ENCODE measurements around the gene POLR2L. TPM values are rescaled to one million over a fixed set of nuclear protein-coding genes. Genes with fewer than 3 reads are reported as not detected.
A peak's percentile ranks its signal among the peaks of the same experiment; 100 is the strongest.

Gene POLR2L
- polyA plus RNA-seq, 1 of the 3 experiments (the other 2 are of a cell fraction): 540 TPM

- H3K9ac ChIP-seq: peak overlapping the region; percentile 83
- H4K20me1 ChIP-seq (ENCODE audit: insufficient read depth): peaks cover 28% of the 10 kb centered on the region
- ChIA-PET POLR2A (interaction anchor here (1.9 to 2.7 kb wide), 4 partner anchors 12 to 22 kb away, joined by 6 to 34 read pairs (median 11); partner anchors contain the start of genes CD151, POLR2L, RPLP2 and TSPAN4), CTCF (interaction anchor here (1.1 to 1.4 kb wide), 2 partner anchors 10 to 13 kb away, joined by 4 read pairs; no protein-coding TSS in a partner anchor)
- peaks cover 14 to 26% of the 10 kb centered on the region in 2 experiments; a peak in 3 of 4 replicates for H3K4me1 ChIP-seq (ENCODE audit: control insufficient read depth in 1 of 2, insufficient read depth in 2 of 2, low read depth in 1 of 2, low read length in 1 of 2)
- no peaks in the 10 kb centered on the region for H3K9me2 ChIP-seq
- H2AFZ ChIP-seq (ENCODE audit: low read depth): no peak overlapping the region
- H3K36me3 ChIP-seq (replicated peaks in 1 of 2; ENCODE audit: control insufficient read depth in 1 of 2, insufficient read depth in 2 of 2, low read length in 1 of 2): peaks cover 0 to 21% of the 10 kb centered on the region in 2 experiments
- H3K27ac ChIP-seq (ENCODE audit: low read depth in 2 of 2, low read length in 1 of 2): peak overlapping the region in 1 of 2 experiments; percentile 73; a peak in 3 of 4 replicates
- no peaks in the 10 kb centered on the region for H3K27me3 ChIP-seq (ENCODE audit: insufficient read depth)
- DNase-seq: no peak
- peaks cover 26% of the 10 kb centered on the region for H3K79me2 ChIP-seq (ENCODE audit: insufficient read depth)
- no peaks in the 10 kb centered on the region for H3K9me3 ChIP-seq
- H3K4me3 ChIP-seq (ENCODE audit: low read depth in 2 of 2, low read length in 1 of 2): peak overlapping the region; percentile 71 to 79
- H3K4me2 ChIP-seq: peak overlapping the region; percentile 98
- H3F3A ChIP-seq (replicated peaks; ENCODE audit: insufficient read depth): peaks cover 7% of the 10 kb centered on the region
- WGBS (ENCODE audit: low lambda C conversion rate): 41% methylated on average over 6 of the region's 11 CpGs
- TF ChIP-seq RAD21 (IDR thresholded peaks at IDR 0.05; ENCODE audit: low read length) (no peak), RXRA (IDR thresholded peaks at IDR 0.05; ENCODE audit: borderline replicate concordance, low read depth) (peak; percentile 34; the same call in 1 of the 2 replicates), GABPA (IDR thresholded peaks at IDR 0.05; ENCODE audit: low read depth) (no peak), IRF3 (IDR thresholded peaks at IDR 0.05; ENCODE audit: low read depth, low read length) (no peak), SIN3A (IDR thresholded peaks at IDR 0.05; ENCODE audit: borderline replicate concordance, low read depth, low read length) (0 out of 2 replicates have a peak, but pooled peaks have one; percentile 10), EZH2phosphoT487 (IDR thresholded peaks at IDR 0.05; ENCODE audit: borderline replicate concordance, low read depth) (no peak), FOXJ3 (CRISPR knock-in tag; IDR thresholded peaks at IDR 0.05) (no peak), POLR2AphosphoS5 (IDR thresholded peaks at IDR 0.05; ENCODE audit: low read depth, low read length) (no peak), MXI1 (IDR thresholded peaks at IDR 0.05; ENCODE audit: low read depth, low read length) (no peak), TCF12 (IDR thresholded peaks at IDR 0.05) (peak; percentile 71; the same call in 1 of the 2 replicates), MEF2A (IDR thresholded peaks at IDR 0.05; ENCODE audit: borderline replicate concordance, low read depth) (no peak), MAX (IDR thresholded peaks at IDR 0.05; ENCODE audit: low read depth) (no peak), ELF1 (IDR thresholded peaks at IDR 0.05) (no peak), USF1 (IDR thresholded peaks at IDR 0.05; ENCODE audit: borderline replicate concordance, low read depth) (no peak), TEAD4 (IDR thresholded peaks at IDR 0.05; ENCODE audit: borderline replicate concordance, insufficient read depth) (0 out of 2 replicates have a peak, but pooled peaks have one; percentile 28), EP300 (IDR thresholded peaks at IDR 0.05; ENCODE audit: borderline replicate concordance in 1 of 2, low read depth in 1 of 2, low read length in 1 of 2) (no peak), YY1 (IDR thresholded peaks at IDR 0.05; ENCODE audit: low read depth) (no peak), GATA2 (CRISPR knock-in tag; IDR thresholded peaks at IDR 0.05) (no peak), FOSL2 (IDR thresholded peaks at IDR 0.05; ENCODE audit: borderline replicate concordance, low read depth) (peak; percentile 83), PBX3 (IDR thresholded peaks at IDR 0.05) (peak; percentile 46), TAF1 (IDR thresholded peaks at IDR 0.05; ENCODE audit: borderline replicate concordance, low read depth, low read length) (no peak), REST (IDR thresholded peaks at IDR 0.05; ENCODE audit: low read depth, low read length) (0 out of 2 replicates have a peak, but pooled peaks have one; percentile 13), NFIC (IDR thresholded peaks at IDR 0.05; ENCODE audit: borderline replicate concordance) (peak; percentile 75)
Measured at GRCh38 chr11:820655-821511, 21.4 kb downstream of the POLR2L start.

Data from SK-N-SH (cell line).